ENCODE data around the gene ACTMAP.

DNA sequence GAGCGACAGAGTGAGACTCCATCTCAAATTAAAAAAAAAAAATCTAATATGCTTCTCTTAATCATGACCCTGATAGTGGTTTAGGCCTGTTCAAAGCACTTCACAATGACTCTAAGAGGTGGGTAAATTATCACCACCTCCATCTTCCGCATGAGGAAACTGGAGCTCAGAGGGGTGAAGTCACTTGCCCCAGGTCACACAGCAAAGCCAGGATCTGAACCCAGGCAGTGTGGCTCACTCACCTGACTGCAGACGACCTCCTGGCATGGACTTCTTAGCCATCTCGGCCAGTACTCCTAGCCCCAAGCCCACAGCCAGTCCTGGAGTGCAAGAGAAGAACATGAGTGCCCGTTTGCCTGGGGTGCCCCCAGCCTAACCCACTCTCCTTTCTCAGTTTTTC lies 40.5 kb downstream of the ACTMAP start:
- TF ChIP-seq POLR2A (IDR thresholded peaks at IDR 0.05) (no peak), CTCF (IDR thresholded peaks at IDR 0.05) (no peak)

Measured in body of pancreas (tissue), 4 donors.